HepG2 (cell line): ENCODE measurements around the gene SULT2B1. TPM values are rescaled to one million over a fixed set of nuclear protein-coding genes. Genes with fewer than 3 reads are reported as not detected.

ENCODE experiments used
- AHR ChIP-seq: IDR thresholded peaks from 2 replicates; pipeline ENCODE4 v1.6.1; 2018; ENCODE audit warnings: missing genetic modification reagents, missing compliant biosample characterization
- GTF3A ChIP-seq: sonication (generic); formaldehyde crosslinking; conservative IDR thresholded peaks from 2 replicates; pipeline ENCODE4 v1.4.0; 2020; ENCODE audit warnings: mild to moderate bottlenecking, missing genetic modification reagents
- KLF15 ChIP-seq: sonication (generic); formaldehyde crosslinking; IDR thresholded peaks from 2 replicates; pipeline ENCODE4 v1.8.1; 2023; ENCODE audit warnings: borderline replicate concordance, mild to moderate bottlenecking, inconsistent platforms, missing genetic modification reagents, mixed read lengths
- NFKBIZ ChIP-seq: IDR thresholded peaks from 2 replicates; pipeline ENCODE4 v1.6.1; 2018; ENCODE audit warnings: missing genetic modification reagents, missing compliant biosample characterization
- RNF219 ChIP-seq: sonication (generic); formaldehyde crosslinking; IDR thresholded peaks from 2 replicates; pipeline ENCODE4 v1.5.0; 2020; ENCODE audit warnings: mild to moderate bottlenecking, missing genetic modification reagents
- SIN3A ChIP-seq: IDR thresholded peaks from 2 replicates; pipeline ENCODE4 v1.6.1; 2011; ENCODE audit warnings: low read depth, mild to moderate bottlenecking, control low read depth, low read length, borderline replicate concordance
- ZBTB3 ChIP-seq: sonication (generic); formaldehyde crosslinking; IDR thresholded peaks from 2 replicates; pipeline ENCODE4 v1.4.0; 2020; ENCODE audit warnings: low read depth, mild to moderate bottlenecking, moderate library complexity, missing genetic modification reagents, borderline replicate concordance
- ZEB1 ChIP-seq: IDR thresholded peaks from 2 replicates; pipeline ENCODE4 v1.6.1; 2012; ENCODE audit warnings: mild to moderate bottlenecking, low read depth, inconsistent platforms; ENCODE audit not compliant: insufficient replicate concordance
- ZNF329 ChIP-seq: sonication (generic); formaldehyde crosslinking; IDR thresholded peaks from 2 replicates; pipeline ENCODE4 v1.9.0; 2021; ENCODE audit warnings: low read depth, mild to moderate bottlenecking, missing genetic modification reagents
- ZNF556 ChIP-seq: sonication (generic); formaldehyde crosslinking; IDR thresholded peaks from 2 replicates; pipeline ENCODE4 v1.4.0; 2020; ENCODE audit warnings: mild to moderate bottlenecking, missing genetic modification reagents, borderline replicate concordance
- ZNF563 ChIP-seq: sonication (generic); formaldehyde crosslinking; IDR thresholded peaks from 2 replicates; pipeline ENCODE4 v1.8.0; 2022; ENCODE audit warnings: mild to moderate bottlenecking, moderate library complexity, missing genetic modification reagents
- ZNF770 ChIP-seq: sonication (generic); formaldehyde crosslinking; IDR thresholded peaks from 2 replicates; pipeline ENCODE4 v1.5.0; 2020; ENCODE audit warnings: mild to moderate bottlenecking, missing genetic modification reagents
- polyA plus RNA-seq, 8 experiments: library from polyadenylated mRNA; depleted of rRNA in 3 of 8; stranded (reverse) in 7 of 8; unstranded in 1 of 8; fragments of >200 nt; fragmentation: Illumina TruSeq in 4 of 8; extraction: Trizol in 4 of 8; gene quantifications; 2 replicates each; pipeline versions ENCODE4 v1.2.1 to v1.2.3, GENCODE V29; 2011 to 2016; ENCODE audit warnings: low read depth in 4 of 8, missing spikeins in 1 of 8, mixed read lengths in 1 of 8; ENCODE audit not compliant: insufficient read depth in 1 of 8
- total RNA-seq, 5 experiments: library from RNA; depleted of rRNA; stranded (reverse); fragments of >200 nt; fragmentation: Illumina TruSeq; extraction: Trizol; gene quantifications; 2 replicates each; pipeline ENCODE4 v1.2.3, GENCODE V29; 2016; ENCODE audit warnings: low read depth in 1 of 5
- TF ChIP-seq, protein P1 (sequence below), 2 experiments: sonication (generic) in 1 of 2; formaldehyde crosslinking in 1 of 2; IDR thresholded peaks; 2 replicates each; pipeline versions ENCODE4 v1.4.0 to v1.6.1; 2016 to 2020; ENCODE audit warnings: borderline replicate concordance in 1 of 2, low read depth in 1 of 2, mild to moderate bottlenecking in 1 of 2, missing genetic modification reagents in 1 of 2
- TF ChIP-seq, protein P2 (sequence below): sonication (generic); formaldehyde crosslinking; IDR thresholded peaks from 2 replicates; pipeline ENCODE4 v1.4.0; 2020; ENCODE audit warnings: missing genetic modification reagents

Gene SULT2B1
- total and polyA plus RNA-seq, 2 of the 13 experiments (the other 11 are each of a cell fraction or from before 2014, with no cell fraction given), result 0.13 TPM; not detected in 1

DNA sequence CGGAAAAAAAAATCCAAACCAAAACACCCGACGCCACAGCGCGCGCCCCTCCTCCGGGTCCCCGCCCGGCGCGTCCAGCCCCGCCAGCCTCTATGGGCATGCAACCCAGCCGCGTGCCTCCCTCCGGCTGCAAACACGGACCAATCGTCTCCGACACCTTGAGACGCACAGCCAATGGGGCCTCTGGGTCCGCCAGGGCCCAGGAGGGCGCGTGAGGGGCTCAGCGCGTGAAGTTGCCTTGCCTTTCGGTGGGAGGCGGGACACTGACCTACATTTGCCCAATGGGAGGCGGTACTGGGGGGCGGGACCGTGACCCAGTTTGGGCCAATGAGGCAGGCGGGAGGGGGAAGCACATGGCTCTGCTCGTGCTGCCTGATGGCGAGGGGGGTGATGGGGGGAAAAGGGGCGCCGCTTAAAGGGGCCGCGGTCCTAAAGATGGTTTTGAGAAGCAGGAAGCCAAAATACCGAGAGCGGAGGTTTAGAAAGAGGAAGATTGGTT lies 85.5 kb downstream of the SULT2B1 start (continued):
- TF ChIP-seq, protein P1, sequence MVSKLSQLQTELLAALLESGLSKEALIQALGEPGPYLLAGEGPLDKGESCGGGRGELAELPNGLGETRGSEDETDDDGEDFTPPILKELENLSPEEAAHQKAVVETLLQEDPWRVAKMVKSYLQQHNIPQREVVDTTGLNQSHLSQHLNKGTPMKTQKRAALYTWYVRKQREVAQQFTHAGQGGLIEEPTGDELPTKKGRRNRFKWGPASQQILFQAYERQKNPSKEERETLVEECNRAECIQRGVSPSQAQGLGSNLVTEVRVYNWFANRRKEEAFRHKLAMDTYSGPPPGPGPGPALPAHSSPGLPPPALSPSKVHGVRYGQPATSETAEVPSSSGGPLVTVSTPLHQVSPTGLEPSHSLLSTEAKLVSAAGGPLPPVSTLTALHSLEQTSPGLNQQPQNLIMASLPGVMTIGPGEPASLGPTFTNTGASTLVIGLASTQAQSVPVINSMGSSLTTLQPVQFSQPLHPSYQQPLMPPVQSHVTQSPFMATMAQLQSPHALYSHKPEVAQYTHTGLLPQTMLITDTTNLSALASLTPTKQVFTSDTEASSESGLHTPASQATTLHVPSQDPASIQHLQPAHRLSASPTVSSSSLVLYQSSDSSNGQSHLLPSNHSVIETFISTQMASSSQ (IDR thresholded peaks at IDR 0.05; ENCODE audit: low read depth), result no peak
- TF ChIP-seq, protein P1 (CRISPR knock-in tag; IDR thresholded peaks at IDR 0.05; ENCODE audit: borderline replicate concordance), result peak; percentile 68
- TF ChIP-seq, protein P2, sequence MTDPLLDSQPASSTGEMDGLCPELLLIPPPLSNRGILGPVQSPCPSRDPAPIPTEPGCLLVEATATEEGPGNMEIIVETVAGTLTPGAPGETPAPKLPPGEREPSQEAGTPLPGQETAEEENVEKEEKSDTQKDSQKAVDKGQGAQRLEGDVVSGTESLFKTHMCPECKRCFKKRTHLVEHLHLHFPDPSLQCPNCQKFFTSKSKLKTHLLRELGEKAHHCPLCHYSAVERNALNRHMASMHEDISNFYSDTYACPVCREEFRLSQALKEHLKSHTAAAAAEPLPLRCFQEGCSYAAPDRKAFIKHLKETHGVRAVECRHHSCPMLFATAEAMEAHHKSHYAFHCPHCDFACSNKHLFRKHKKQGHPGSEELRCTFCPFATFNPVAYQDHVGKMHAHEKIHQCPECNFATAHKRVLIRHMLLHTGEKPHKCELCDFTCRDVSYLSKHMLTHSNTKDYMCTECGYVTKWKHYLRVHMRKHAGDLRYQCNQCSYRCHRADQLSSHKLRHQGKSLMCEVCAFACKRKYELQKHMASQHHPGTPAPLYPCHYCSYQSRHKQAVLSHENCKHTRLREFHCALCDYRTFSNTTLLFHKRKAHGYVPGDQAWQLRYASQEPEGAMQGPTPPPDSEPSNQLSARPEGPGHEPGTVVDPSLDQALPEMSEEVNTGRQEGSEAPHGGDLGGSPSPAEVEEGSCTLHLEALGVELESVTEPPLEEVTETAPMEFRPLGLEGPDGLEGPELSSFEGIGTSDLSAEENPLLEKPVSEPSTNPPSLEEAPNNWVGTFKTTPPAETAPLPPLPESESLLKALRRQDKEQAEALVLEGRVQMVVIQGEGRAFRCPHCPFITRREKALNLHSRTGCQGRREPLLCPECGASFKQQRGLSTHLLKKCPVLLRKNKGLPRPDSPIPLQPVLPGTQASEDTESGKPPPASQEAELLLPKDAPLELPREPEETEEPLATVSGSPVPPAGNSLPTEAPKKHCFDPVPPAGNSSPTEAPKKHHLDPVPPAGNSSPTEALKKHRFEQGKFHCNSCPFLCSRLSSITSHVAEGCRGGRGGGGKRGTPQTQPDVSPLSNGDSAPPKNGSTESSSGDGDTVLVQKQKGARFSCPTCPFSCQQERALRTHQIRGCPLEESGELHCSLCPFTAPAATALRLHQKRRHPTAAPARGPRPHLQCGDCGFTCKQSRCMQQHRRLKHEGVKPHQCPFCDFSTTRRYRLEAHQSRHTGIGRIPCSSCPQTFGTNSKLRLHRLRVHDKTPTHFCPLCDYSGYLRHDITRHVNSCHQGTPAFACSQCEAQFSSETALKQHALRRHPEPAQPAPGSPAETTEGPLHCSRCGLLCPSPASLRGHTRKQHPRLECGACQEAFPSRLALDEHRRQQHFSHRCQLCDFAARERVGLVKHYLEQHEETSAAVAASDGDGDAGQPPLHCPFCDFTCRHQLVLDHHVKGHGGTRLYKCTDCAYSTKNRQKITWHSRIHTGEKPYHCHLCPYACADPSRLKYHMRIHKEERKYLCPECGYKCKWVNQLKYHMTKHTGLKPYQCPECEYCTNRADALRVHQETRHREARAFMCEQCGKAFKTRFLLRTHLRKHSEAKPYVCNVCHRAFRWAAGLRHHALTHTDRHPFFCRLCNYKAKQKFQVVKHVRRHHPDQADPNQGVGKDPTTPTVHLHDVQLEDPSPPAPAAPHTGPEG (CRISPR knock-in tag), result no peak
- peak; percentile 68; the same call in 1 of the 2 replicates for TF ChIP-seq ZNF770 (CRISPR knock-in tag)
- TF ChIP-seq ZEB1, result no peak
- no peak for TF ChIP-seq ZNF556 (CRISPR knock-in tag)
- TF ChIP-seq ZNF329 (CRISPR knock-in tag), result no peak
- 0 out of 2 replicates have a peak, but pooled peaks have one; percentile 18 for TF ChIP-seq SIN3A
- TF ChIP-seq KLF15 (CRISPR knock-in tag), result no peak; the same call in 1 of the 2 replicates
- no peak for TF ChIP-seq GTF3A (CRISPR knock-in tag)
- peak; percentile 94 for TF ChIP-seq ZNF563 (CRISPR knock-in tag)
- TF ChIP-seq RNF219, result no peak
- TF ChIP-seq NFKBIZ (CRISPR knock-in tag), result no peak
- TF ChIP-seq ZBTB3, result peak; percentile 83; the same call in 1 of the 2 replicates
- no peak for TF ChIP-seq AHR (CRISPR knock-in tag)
